ENCODE measurements around the gene FAM193A. TPM values are rescaled to one million over a fixed set of nuclear protein-coding genes. Genes with fewer than 3 reads are reported as not detected.

The FAM193A gene
- total and polyA plus RNA-seq, 2 donors (not counting 1 experiment from before 2014, with no cell fraction given): 16.0 to 62.7 TPM

DNA sequence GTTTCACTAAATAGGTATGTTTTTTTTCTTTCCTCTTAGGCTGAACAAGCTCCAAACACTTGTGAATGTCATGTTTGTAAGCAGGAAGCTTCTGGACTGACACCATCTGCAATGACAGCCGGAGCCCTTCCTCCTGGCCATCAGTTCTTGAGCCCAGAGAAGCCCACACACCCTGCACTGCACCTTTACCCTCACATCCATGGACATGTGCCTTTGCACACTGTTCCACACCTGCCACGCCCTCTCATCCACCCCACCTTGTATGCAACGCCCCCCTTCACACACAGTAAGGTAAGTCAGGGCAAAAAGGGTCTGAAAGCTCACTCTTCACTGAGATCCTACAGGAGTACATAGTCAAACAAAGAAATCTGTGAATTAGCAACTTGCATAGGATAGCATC is 135.6 kb downstream of the FAM193A start:
- Mint-ChIP-seq H3K4me3 (peak overlapping the region; percentile 4), H3K9me3 (ENCODE audit: insufficient read depth) (no peaks in the 10 kb centered on the region), H3K27me3 (no peaks in the 10 kb centered on the region), H3K27ac (peak overlapping the region; percentile 60), H3K4me1 (peaks cover 38% of the 10 kb centered on the region)
- CTCF ChIA-PET: interaction anchor here (1.8 kb wide), 1 partner anchor 18 kb away, joined by 10 read pairs; no protein-coding TSS in a partner anchor
- no peak for TF ChIP-seq EZH2 (IDR thresholded peaks at IDR 0.05; ENCODE audit: borderline replicate concordance, insufficient read depth, low read depth, low read length, poor library complexity, severe bottlenecking)
- TF ChIP-seq, protein P1, sequence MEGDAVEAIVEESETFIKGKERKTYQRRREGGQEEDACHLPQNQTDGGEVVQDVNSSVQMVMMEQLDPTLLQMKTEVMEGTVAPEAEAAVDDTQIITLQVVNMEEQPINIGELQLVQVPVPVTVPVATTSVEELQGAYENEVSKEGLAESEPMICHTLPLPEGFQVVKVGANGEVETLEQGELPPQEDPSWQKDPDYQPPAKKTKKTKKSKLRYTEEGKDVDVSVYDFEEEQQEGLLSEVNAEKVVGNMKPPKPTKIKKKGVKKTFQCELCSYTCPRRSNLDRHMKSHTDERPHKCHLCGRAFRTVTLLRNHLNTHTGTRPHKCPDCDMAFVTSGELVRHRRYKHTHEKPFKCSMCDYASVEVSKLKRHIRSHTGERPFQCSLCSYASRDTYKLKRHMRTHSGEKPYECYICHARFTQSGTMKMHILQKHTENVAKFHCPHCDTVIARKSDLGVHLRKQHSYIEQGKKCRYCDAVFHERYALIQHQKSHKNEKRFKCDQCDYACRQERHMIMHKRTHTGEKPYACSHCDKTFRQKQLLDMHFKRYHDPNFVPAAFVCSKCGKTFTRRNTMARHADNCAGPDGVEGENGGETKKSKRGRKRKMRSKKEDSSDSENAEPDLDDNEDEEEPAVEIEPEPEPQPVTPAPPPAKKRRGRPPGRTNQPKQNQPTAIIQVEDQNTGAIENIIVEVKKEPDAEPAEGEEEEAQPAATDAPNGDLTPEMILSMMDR (IDR thresholded peaks at IDR 0.05): no peak
- H3K27ac ChIP-seq (ENCODE audit: low read length in 2 of 2): no peak overlapping the region
- H3K27me3 ChIP-seq (replicated peaks in 1 of 4; ENCODE audit: control extremely low read depth in 1 of 4, control insufficient read depth in 3 of 4, insufficient read depth in 4 of 4, low read length in 3 of 4): no peaks in the 10 kb centered on the region
- H3K4me3 ChIP-seq (ENCODE audit: control extremely low read depth in 1 of 5, extremely low read depth in 1 of 5, insufficient read depth in 1 of 5, low read depth in 2 of 5, low read length in 4 of 5): no peak overlapping the region
- H4K20me1 ChIP-seq (ENCODE audit: control insufficient read depth, insufficient read depth, low read length, poor library complexity, severe bottlenecking): peaks cover 5% of the 10 kb centered on the region
- peaks cover 16 to 53% of the 10 kb centered on the region in 2 experiments for H3K36me3 ChIP-seq (replicated peaks in 1 of 2; ENCODE audit: control extremely low read depth in 1 of 2, control insufficient read depth in 1 of 2, extremely low read depth in 1 of 2, insufficient read depth in 2 of 2, low read length in 1 of 2)
- peaks cover 5 to 18% of the 10 kb centered on the region in 2 donors for H3K4me1 ChIP-seq (ENCODE audit: control insufficient read depth in 2 of 2, insufficient read depth in 2 of 2, low read length in 2 of 2)
- H3K9me3 ChIP-seq (ENCODE audit: control extremely low read depth in 1 of 3, control insufficient read depth in 2 of 3, insufficient read depth in 1 of 3, low read length in 2 of 3): peaks cover 0 to 3% (median 0%) of the 10 kb centered on the region in 3 donors
- POLR2A ChIA-PET: no interaction called here
- no peak overlapping the region for H3K9ac ChIP-seq (ENCODE audit: low read length)
- DNase-seq (no peak), ATAC-seq (ENCODE audit: low read depth) (no peak)
- peaks cover 47% of the 10 kb centered on the region for H3K79me2 ChIP-seq (ENCODE audit: control insufficient read depth, insufficient read depth, low read length)
- intact Hi-C loops (cut with micrococcal nuclease): no loop called here
- no peak overlapping the region for H2AFZ ChIP-seq (ENCODE audit: insufficient read depth, low read depth, low read length, poor library complexity, severe bottlenecking)
- 100% methylated on average over 2 of the region's 3 CpGs for WGBS (ENCODE audit: insufficient coverage)
- H3K4me2 ChIP-seq (replicated peaks; ENCODE audit: low read depth, low read length, poor library complexity, severe bottlenecking): no peak overlapping the region

GRCh38 chr4:2672700-2673099 is 136.3 kb downstream of the FAM193A start:
- intact Hi-C loops (cut with micrococcal nuclease): no loop called here
- no peaks in the 10 kb centered on the region for H3K27me3 Mint-ChIP-seq

More at GRCh38 chr4:2672700-2673099, 136.3 kb downstream of the FAM193A start:
- CTCF ChIA-PET: interaction anchor here (0.6 to 1.8 kb wide), 4 partner anchors 14 to 74 kb away, joined by 3 to 10 read pairs (median 4); no protein-coding TSS in a partner anchor
- TF ChIP-seq, protein P1 (IDR thresholded peaks at IDR 0.05): no peak
- TF ChIP-seq EZH2 (IDR thresholded peaks at IDR 0.05; ENCODE audit: borderline replicate concordance, insufficient read depth, low read depth, low read length, poor library complexity, severe bottlenecking): no peak
- no peak overlapping the region for H3K4me3 Mint-ChIP-seq
- POLR2A ChIA-PET: interaction anchor here (0.5 kb wide), 1 partner anchor 41 kb away, joined by 5 read pairs; no protein-coding TSS in a partner anchor
- H3K9ac ChIP-seq (ENCODE audit: low read length): no peak overlapping the region
- H3K4me1 Mint-ChIP-seq: peaks cover 32% of the 10 kb centered on the region
- no peak overlapping the region for H2AFZ ChIP-seq (ENCODE audit: insufficient read depth, low read depth, low read length, poor library complexity, severe bottlenecking)
- H3K36me3 ChIP-seq (replicated peaks in 1 of 2; ENCODE audit: control extremely low read depth in 1 of 2, control insufficient read depth in 1 of 2, extremely low read depth in 1 of 2, insufficient read depth in 2 of 2, low read length in 1 of 2): peaks cover 16 to 54% of the 10 kb centered on the region in 2 experiments
- peaks cover 5% of the 10 kb centered on the region for H4K20me1 ChIP-seq (ENCODE audit: control insufficient read depth, insufficient read depth, low read length, poor library complexity, severe bottlenecking)
- no peaks in the 10 kb centered on the region for H3K9me3 Mint-ChIP-seq (ENCODE audit: insufficient read depth)
- H3K27ac Mint-ChIP-seq: peak overlapping the region; percentile 60
- H3K79me2 ChIP-seq (ENCODE audit: control insufficient read depth, insufficient read depth, low read length): peaks cover 44% of the 10 kb centered on the region
- H3K4me1 ChIP-seq (ENCODE audit: control insufficient read depth in 2 of 2, insufficient read depth in 2 of 2, low read length in 2 of 2): peaks cover 0 to 17% of the 10 kb centered on the region in 2 donors
- H3K9me3 ChIP-seq (ENCODE audit: control extremely low read depth in 1 of 3, control insufficient read depth in 2 of 3, insufficient read depth in 1 of 3, low read length in 2 of 3): peaks cover 0 to 3% (median 0%) of the 10 kb centered on the region in 3 donors
- WGBS (ENCODE audit: insufficient coverage): 0% methylated on average over 1 of the region's 2 CpGs
- DNase-seq (no peak), ATAC-seq (ENCODE audit: low read depth) (no peak)
- H3K27me3 ChIP-seq (replicated peaks in 1 of 4; ENCODE audit: control extremely low read depth in 1 of 4, control insufficient read depth in 3 of 4, insufficient read depth in 4 of 4, low read length in 3 of 4): no peaks in the 10 kb centered on the region
- no peak overlapping the region for H3K4me3 ChIP-seq (ENCODE audit: control extremely low read depth in 1 of 5, extremely low read depth in 1 of 5, insufficient read depth in 1 of 5, low read depth in 2 of 5, low read length in 4 of 5)
- no peak overlapping the region for H3K27ac ChIP-seq (ENCODE audit: low read length in 2 of 2)
- no peak overlapping the region for H3K4me2 ChIP-seq (replicated peaks; ENCODE audit: low read depth, low read length, poor library complexity, severe bottlenecking)

Data from B cell (primary cell).